ENCODE results near the gene SPATA33.

SPATA33 gene

DNA sequence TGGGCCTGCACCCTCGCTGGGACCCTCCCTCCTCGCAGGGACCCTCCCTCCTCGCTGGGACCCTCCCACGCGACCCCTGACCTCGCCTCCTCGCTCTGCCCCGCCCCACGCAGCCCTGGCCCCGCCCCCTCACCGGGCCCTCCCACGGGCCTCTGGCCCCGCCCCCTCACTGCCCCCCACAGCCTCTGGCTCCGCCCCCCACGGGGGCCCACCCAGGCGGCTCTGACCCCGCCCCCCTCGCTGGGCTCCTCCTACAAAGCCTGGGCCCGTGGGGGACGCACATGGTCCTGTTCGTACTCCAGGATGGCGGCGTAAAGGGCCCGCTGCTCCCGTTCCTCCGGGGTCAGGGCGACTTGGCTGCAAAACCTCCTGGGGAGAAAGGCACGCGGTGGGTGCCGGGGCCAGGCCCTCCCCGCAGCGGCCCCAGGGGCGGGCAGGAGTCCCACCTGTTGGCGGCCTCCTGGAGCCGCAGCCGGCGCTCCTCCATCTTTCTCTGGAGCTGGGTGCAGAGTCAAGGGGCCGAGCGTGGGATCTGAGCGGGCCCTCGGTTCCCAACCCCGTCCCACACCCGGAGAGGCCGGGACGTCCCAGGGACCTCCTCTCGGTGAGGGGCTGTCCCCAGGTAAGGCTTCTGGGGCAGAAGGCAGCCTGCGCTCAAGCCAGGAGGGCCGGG lies 54.1 kb downstream of the SPATA33 start:
- no peak for DNase-seq

DNA sequence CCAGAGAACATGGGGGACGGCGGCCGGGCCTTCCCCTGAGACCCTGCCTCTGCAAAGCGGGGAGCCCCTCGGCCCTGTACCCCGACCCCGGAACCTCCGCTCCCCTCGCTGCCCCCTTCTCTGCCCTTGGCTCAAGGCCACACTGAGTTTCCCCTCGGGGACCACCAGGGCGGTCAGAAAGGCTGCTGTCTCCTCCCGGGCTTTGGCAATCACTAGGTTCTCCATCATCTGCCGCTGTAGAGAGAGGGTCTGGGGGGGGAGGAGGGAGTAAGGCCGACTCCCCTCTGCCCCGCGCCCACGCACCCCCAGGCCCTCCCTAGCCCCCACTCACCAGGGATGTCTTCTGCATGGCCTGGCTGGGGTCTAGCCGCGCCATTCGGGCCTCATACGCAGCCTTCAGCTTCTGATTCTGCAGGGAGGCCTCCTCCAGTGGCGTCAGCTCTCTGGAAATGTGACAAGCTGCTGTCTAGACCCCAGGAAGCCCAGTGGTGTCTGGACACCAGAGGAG lies 54.7 kb downstream of the SPATA33 start:
- no peak for DNase-seq

DNA sequence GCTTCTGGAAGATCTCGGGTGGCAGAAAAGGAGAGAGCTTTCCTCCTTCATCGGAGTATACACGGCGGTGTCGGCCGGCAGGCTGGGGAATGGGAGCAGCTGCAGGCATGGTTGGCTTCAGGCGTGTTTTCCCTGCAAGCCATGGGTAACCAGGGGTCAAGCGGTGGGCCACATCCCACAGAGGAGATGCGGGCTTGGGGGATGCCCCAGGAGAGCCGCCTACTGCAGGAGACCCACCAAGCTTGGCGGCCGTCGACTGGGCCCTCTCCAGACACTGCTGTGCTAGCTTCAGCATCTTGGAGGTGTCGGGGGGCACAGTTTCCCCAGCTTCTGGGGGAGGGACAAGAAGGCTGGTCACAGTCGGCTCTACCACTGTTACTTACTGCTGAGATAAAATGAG lies 58.9 kb downstream of the SPATA33 start:
- DNase-seq = no peak

DNA sequence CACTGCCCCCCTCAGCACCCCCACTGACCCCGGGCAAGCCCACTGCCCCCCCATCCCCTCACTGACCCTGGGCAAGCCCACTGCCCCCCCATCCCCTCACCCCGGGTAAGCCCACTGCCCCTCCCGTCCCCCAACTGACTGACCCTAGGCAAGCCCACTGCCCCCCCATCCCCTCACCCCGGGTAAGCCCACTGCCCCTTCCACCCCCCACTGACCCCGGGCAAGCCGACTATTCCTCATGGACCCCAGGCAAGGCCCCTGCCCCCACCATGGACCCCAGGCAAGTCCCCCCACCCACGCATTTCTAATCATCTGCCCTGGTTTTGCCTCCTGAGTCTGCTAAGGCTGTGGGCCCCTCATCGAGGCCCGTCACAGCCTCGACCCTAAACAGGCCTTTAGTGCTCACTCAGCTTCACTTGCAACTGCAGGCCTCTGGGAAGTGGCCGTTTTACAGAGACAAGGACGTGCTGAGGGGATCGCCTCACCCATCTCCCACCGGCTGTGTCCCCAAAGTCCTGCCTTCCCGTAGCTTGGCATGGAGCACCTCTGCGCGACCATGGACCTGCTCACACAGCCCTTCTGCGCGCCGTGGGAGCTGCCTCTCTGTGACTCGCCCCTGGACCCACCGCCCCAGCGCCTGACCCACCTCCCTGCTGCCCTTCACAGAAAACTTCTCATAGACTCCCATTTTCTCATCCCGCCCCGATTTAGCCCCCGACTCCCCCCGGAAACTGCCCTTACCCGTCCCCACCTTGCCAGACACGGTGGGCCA lies 59.5 kb downstream of the SPATA33 start:
- no peak for DNase-seq

DNA sequence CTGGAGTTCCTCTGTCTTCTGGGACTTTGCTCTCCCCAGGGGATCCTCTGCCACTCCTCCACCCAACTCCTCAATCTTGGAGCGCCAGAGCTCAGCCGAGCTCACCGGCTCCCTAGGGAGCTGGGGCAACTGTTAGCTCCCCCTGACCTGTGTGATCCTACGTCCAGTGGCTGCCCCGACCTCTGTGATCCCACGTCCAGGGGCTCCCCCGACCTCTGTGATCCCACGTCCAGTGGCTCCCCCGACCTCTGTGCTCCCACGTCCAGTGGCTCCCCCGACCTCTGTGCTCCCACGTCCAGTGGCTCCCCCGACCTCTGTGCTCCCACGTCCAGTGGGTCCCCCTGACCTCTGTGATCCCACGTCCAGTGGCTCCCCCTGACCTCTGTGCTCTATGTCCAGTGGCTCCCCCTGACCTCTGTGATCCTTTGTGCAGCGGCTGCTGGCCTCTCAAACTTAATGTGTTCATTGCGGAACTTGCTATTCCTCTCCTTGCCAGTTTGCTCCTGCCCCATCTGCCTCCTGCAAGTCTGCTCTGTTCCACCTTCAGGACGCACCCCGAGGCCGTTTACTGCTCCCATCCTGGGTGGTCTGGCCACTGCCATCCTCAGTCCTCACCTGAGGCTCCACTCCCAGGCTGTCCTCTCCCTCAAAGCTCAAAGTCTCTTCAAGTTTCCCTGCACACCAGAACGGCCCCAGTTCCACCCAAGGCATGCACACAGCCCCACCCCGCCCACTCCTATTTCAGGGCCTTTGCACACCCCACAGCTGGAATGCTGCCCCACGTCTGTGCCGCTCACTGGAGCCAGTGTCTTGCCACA lies 60.3 kb downstream of the SPATA33 start:
- no peak for DNase-seq

Data from DMS79 (cell line).